Ishikawa (cell line): ENCODE results near the gene NOL4L.

Experiments used
- CEBPB ChIP-seq: IDR thresholded peaks from 2 replicates; pipeline ENCODE4 v1.6.1; 2012
- CREB1 ChIP-seq: IDR thresholded peaks from 2 replicates; pipeline ENCODE4 v1.6.1; 2012; ENCODE audit warnings: low read depth
- EGR1 ChIP-seq: IDR thresholded peaks from 2 replicates; pipeline ENCODE4 v1.6.1; 2012
- EP300 ChIP-seq: IDR thresholded peaks from 2 replicates; pipeline ENCODE4 v1.6.1; 2012; ENCODE audit warnings: borderline replicate concordance
- FOXM1 ChIP-seq: IDR thresholded peaks from 2 replicates; pipeline ENCODE4 v1.6.1; 2012; ENCODE audit warnings: low read depth, borderline replicate concordance
- MAX ChIP-seq: IDR thresholded peaks from 2 replicates; pipeline ENCODE4 v1.6.1; 2012
- NFIC ChIP-seq: IDR thresholded peaks from 2 replicates; pipeline ENCODE4 v1.6.1; 2012
- RAD21 ChIP-seq: IDR thresholded peaks from 2 replicates; pipeline ENCODE4 v1.6.1; 2012; ENCODE audit warnings: low read depth
- REST ChIP-seq: IDR thresholded peaks from 2 replicates; pipeline ENCODE4 v1.6.1; 2012; ENCODE audit warnings: low read depth, mild to moderate bottlenecking
- TAF1 ChIP-seq: IDR thresholded peaks from 2 replicates; pipeline ENCODE4 v1.6.1; 2012; ENCODE audit warnings: low read depth, mild to moderate bottlenecking
- TCF12 ChIP-seq: IDR thresholded peaks from 2 replicates; pipeline ENCODE4 v1.6.1; 2012; ENCODE audit warnings: low read depth
- TEAD4 ChIP-seq: IDR thresholded peaks from 2 replicates; pipeline ENCODE4 v1.6.1; 2012
- USF1 ChIP-seq: IDR thresholded peaks from 2 replicates; pipeline ENCODE4 v1.6.1; 2012
- YY1 ChIP-seq: IDR thresholded peaks from 2 replicates; pipeline ENCODE4 v1.6.1; 2012; ENCODE audit warnings: low read depth
- ZBTB7A ChIP-seq: IDR thresholded peaks from 2 replicates; pipeline ENCODE4 v1.6.1; 2012; ENCODE audit warnings: low read depth

NOL4L gene

GRCh38 chr20:32585011-32585585, at the start of gene NOL4L:
NOL4L (minus strand) TSS chr20:32585333; CDS start chr20:32584890, 443 bp downstream.
- no peak for TF ChIP-seq CREB1
- no peak for TF ChIP-seq TCF12
- TF ChIP-seq MAX, result no peak
- no peak for TF ChIP-seq USF1
- TF ChIP-seq EGR1, result no peak
- no peak for TF ChIP-seq REST
- no peak for TF ChIP-seq ZBTB7A
- TF ChIP-seq YY1, result no peak
- TF ChIP-seq NFIC, result no peak
- no peak for TF ChIP-seq RAD21
- TF ChIP-seq FOXM1, result no peak
- no peak for TF ChIP-seq TAF1
- no peak for TF ChIP-seq CEBPB
- TF ChIP-seq EP300, result no peak
- TF ChIP-seq TEAD4, result no peak

GRCh38 chr20:32634041-32634805, 49.1 kb upstream of the NOL4L start:
- TF ChIP-seq USF1 (no peak), TAF1 (no peak), CEBPB (no peak), EP300 (no peak), EGR1 (no peak), CREB1 (no peak), TEAD4 (no peak), REST (no peak), NFIC (no peak), RAD21 (no peak)

- TF ChIP-seq MAX, result no peak
- no peak for TF ChIP-seq EP300
- no peak for TF ChIP-seq REST
- no peak for TF ChIP-seq TEAD4
- TF ChIP-seq USF1, result no peak
- no peak for TF ChIP-seq NFIC
- no peak for TF ChIP-seq TAF1
- no peak for TF ChIP-seq RAD21
- no peak for TF ChIP-seq CEBPB
- TF ChIP-seq FOXM1, result no peak
- TF ChIP-seq EGR1, result no peak
- TF ChIP-seq CREB1, result no peak
- TF ChIP-seq ZBTB7A, result no peak
- TF ChIP-seq YY1, result no peak
- TF ChIP-seq TCF12, result no peak
Measured at GRCh38 chr20:32632461-32633354, 47.6 kb upstream of the NOL4L start.
